CD14-positive monocyte (primary cell): Measurements from ENCODE around the gene GAL. TPM values are rescaled to one million over a fixed set of nuclear protein-coding genes. Genes with fewer than 3 reads are reported as not detected.

Source experiments
- DNase-seq, 3 donors: peaks; one replicate each; pipeline ENCODE4 v3.0.0-alpha.2; 2011 to 2022
- H2AFZ ChIP-seq: 2 replicates; pipeline ENCODE4 v1.6.0; 2012; ENCODE audit warnings: mild to moderate bottlenecking, low read depth, low read length, inconsistent platforms; ENCODE audit not compliant: insufficient read depth, poor library complexity, severe bottlenecking
- H3K27ac ChIP-seq, 2 donors: 1 replicate in 1 of 2; 2 replicates in 1 of 2; pipeline ENCODE4 v1.5.1; 2012 to 2013; ENCODE audit warnings: low read length in 2 of 2, control low read depth in 1 of 2, inconsistent platforms in 1 of 2, low read depth in 1 of 2, mild to moderate bottlenecking in 1 of 2
- H3K27me3 ChIP-seq, 2 donors: one replicate each; pipeline versions ENCODE4 v1.6.0 to v1.6.1; 2011 to 2013; ENCODE audit warnings: low read length in 2 of 2; ENCODE audit not compliant: control insufficient read depth in 2 of 2, insufficient read depth in 2 of 2
- H3K36me3 ChIP-seq, 2 donors: replicated peaks in 1 of 2; 1 replicate in 1 of 2; 2 replicates in 1 of 2; pipeline versions ENCODE4 v1.5.1 to v1.6.1; 2012 to 2013; ENCODE audit warnings: low read length in 2 of 2, control low read depth in 1 of 2, inconsistent platforms in 1 of 2, mild to moderate bottlenecking in 1 of 2; ENCODE audit not compliant: insufficient read depth in 2 of 2, control insufficient read depth in 1 of 2
- H3K4me1 ChIP-seq, 2 donors: 1 replicate in 1 of 2; 2 replicates in 1 of 2; pipeline versions ENCODE4 v1.5.1 to v1.6.1; 2012 to 2013; ENCODE audit warnings: low read length in 2 of 2, control low read depth in 1 of 2, inconsistent platforms in 1 of 2, mild to moderate bottlenecking in 1 of 2, moderate library complexity in 1 of 2; ENCODE audit not compliant: insufficient read depth in 2 of 2, control insufficient read depth in 1 of 2
- H3K4me2 ChIP-seq: replicated peaks from 2 replicates; pipeline ENCODE3; 2012; ENCODE audit warnings: low read length, moderate library complexity, mild to moderate bottlenecking; ENCODE audit not compliant: poor library complexity, severe bottlenecking; ENCODE audit errors: extremely low read depth
- H3K4me3 ChIP-seq, 3 experiments: fragments of 200-600 bp in 1 of 3; sonication (generic) in 1 of 3; replicated peaks in 1 of 3; 1 replicate in 2 of 3; 2 replicates in 1 of 3; pipeline ENCODE4 v1.5.1; 2011 to 2013; ENCODE audit warnings: low read length in 3 of 3, mild to moderate bottlenecking in 3 of 3, control low read depth in 2 of 3, low read depth in 2 of 3, inconsistent platforms in 1 of 3, moderate library complexity in 1 of 3
- H3K79me2 ChIP-seq: 2 replicates; pipeline ENCODE4 v1.6.0; 2012; ENCODE audit warnings: mild to moderate bottlenecking, control low read depth, inconsistent platforms, low read length, moderate library complexity; ENCODE audit not compliant: insufficient read depth
- H3K9ac ChIP-seq: 2 replicates; pipeline ENCODE4 v1.6.0; 2017; ENCODE audit warnings: low read length, mild to moderate bottlenecking; ENCODE audit not compliant: insufficient read depth, poor library complexity, severe bottlenecking
- H3K9me3 ChIP-seq, 2 donors: replicated peaks in 1 of 2; 1 replicate in 1 of 2; 2 replicates in 1 of 2; pipeline versions ENCODE4 v1.5.1 to v1.6.1; 2012 to 2013; ENCODE audit warnings: low read length in 2 of 2, control low read depth in 1 of 2; ENCODE audit not compliant: control insufficient read depth in 1 of 2, insufficient read depth in 1 of 2
- H4K20me1 ChIP-seq: 2 replicates; pipeline ENCODE4 v1.6.0; 2012; ENCODE audit warnings: mild to moderate bottlenecking, low read length, control low read depth, moderate library complexity; ENCODE audit not compliant: insufficient read depth
- H3K27ac Mint-ChIP-seq, 7 donors: one replicate each; pipeline ENCODE4 v1.8.0; 2020; ENCODE audit warnings: mild to moderate bottlenecking in 7 of 7, mixed read lengths in 7 of 7, moderate library complexity in 6 of 7, inconsistent platforms in 2 of 7
- H3K27me3 Mint-ChIP-seq, 3 donors: one replicate each; pipeline ENCODE4 v1.8.0; 2021 to 2022; ENCODE audit warnings: low read depth in 3 of 3, mild to moderate bottlenecking in 3 of 3, mixed read lengths in 3 of 3, moderate library complexity in 3 of 3, inconsistent platforms in 1 of 3
- H3K36me3 Mint-ChIP-seq, 2 donors: one replicate each; pipeline ENCODE4 v1.8.0; 2020; ENCODE audit warnings: mixed read lengths in 2 of 2, inconsistent platforms in 1 of 2, mild to moderate bottlenecking in 1 of 2
- H3K4me1 Mint-ChIP-seq: one replicate; pipeline ENCODE4 v1.8.0; 2020; ENCODE audit warnings: mild to moderate bottlenecking, mixed read lengths
- H3K4me3 Mint-ChIP-seq, 2 donors: one replicate each; pipeline ENCODE4 v1.8.0; 2020; ENCODE audit warnings: mild to moderate bottlenecking in 2 of 2, mixed read lengths in 2 of 2, moderate library complexity in 1 of 2
- H3K9me3 Mint-ChIP-seq, 7 donors: one replicate each; pipeline ENCODE4 v1.8.0; 2020 to 2022; ENCODE audit warnings: mixed read lengths in 7 of 7, mild to moderate bottlenecking in 6 of 7, moderate library complexity in 6 of 7, inconsistent platforms in 2 of 7
- CTCF ChIP-seq: fragments of 200-600 bp; IDR thresholded peaks from one replicate; pipeline ENCODE4 v1.8.0; 2022; ENCODE audit warnings: antibody characterized with exemption, mild to moderate bottlenecking
- WGBS: methylation state at CpG from one replicate; pipeline ENCODE4 v1.1.5; 2013; ENCODE audit warnings: missing lambda C conversion rate; ENCODE audit not compliant: insufficient coverage; 5-methylcytosine and 5-hydroxymethylcytosine counted together
- intact Hi-C, 2 donors: fragments of 100-400 bp; cut with micrococcal nuclease; formaldehyde crosslinking; loops; one replicate each; pipeline versions ENCODE4 v1.15.0 to v1.15.1; 2023
- polyA plus RNA-seq, 3 donors: library from polyadenylated mRNA; depleted of rRNA in 1 of 3; unstranded in 2 of 3; stranded (reverse) in 1 of 3; fragments of 300-500 nt in 2 of 3; fragments of >200 nt in 1 of 3; fragmentation: Illumina TruSeq in 2 of 3; gene quantifications; 1 replicate in 2 of 3; 2 replicates in 1 of 3; pipeline ENCODE4 v1.2.3, GENCODE V29; 2012 to 2021

Gene GAL
- polyA plus RNA-seq, 3 donors: not detected

- Histone ChIP-seq H3K36me3 (no peaks in the 10 kb centered on the region), H4K20me1 (no peaks in the 10 kb centered on the region), H3K4me2 (no peak overlapping the region), H3K4me3 (no peak overlapping the region), H3K4me1 (no peaks in the 10 kb centered on the region), H3K9me3 (no peaks in the 10 kb centered on the region), H3K27ac (no peak overlapping the region), H2AFZ (no peak overlapping the region), H3K79me2 (no peaks in the 10 kb centered on the region), H3K27me3 (no peaks in the 10 kb centered on the region), H3K9ac (no peak overlapping the region)
- Mint-ChIP-seq H3K4me1 (no peaks in the 10 kb centered on the region), H3K36me3 (no peaks in the 10 kb centered on the region), H3K27ac (no peak overlapping the region), H3K4me3 (no peak overlapping the region), H3K9me3 (peaks cover 0 to 11% (median 0%) of the 10 kb centered on the region in 7 donors), H3K27me3 (peaks cover 0 to 11% (median 10%) of the 10 kb centered on the region in 3 donors)
- intact Hi-C loops: no loop called here
- no peak for DNase-seq
- WGBS: 91% methylated on average over 7 of the region's 18 CpGs
- TF ChIP-seq CTCF: no peak
Observed at GRCh38 chr11:68663482-68664010, 20.8 kb upstream of the GAL start.

GRCh38 chr11:68664141-68664540 lies 20.2 kb upstream of the GAL start:
- Histone ChIP-seq H4K20me1 (no peaks in the 10 kb centered on the region), H3K36me3 (no peaks in the 10 kb centered on the region), H3K9ac (no peak overlapping the region), H3K27me3 (no peaks in the 10 kb centered on the region), H3K4me2 (no peak overlapping the region), H3K4me1 (no peaks in the 10 kb centered on the region), H3K9me3 (no peaks in the 10 kb centered on the region), H3K27ac (no peak overlapping the region), H2AFZ (no peak overlapping the region), H3K79me2 (no peaks in the 10 kb centered on the region), H3K4me3 (no peak overlapping the region)
- no peak overlapping the region for H3K4me3 Mint-ChIP-seq
- WGBS: 91% methylated on average over 8 of the region's 9 CpGs
- TF ChIP-seq CTCF: no peak
- DNase-seq: no peak
- H3K27me3 Mint-ChIP-seq: peaks cover 0 to 11% (median 9%) of the 10 kb centered on the region in 3 donors
- no peaks in the 10 kb centered on the region for H3K36me3 Mint-ChIP-seq
- H3K9me3 Mint-ChIP-seq: peaks cover 0 to 11% (median 0%) of the 10 kb centered on the region in 7 donors
- H3K27ac Mint-ChIP-seq: no peak overlapping the region
- no peaks in the 10 kb centered on the region for H3K4me1 Mint-ChIP-seq
- intact Hi-C loops: no loop called here
